ENCODE results near the gene KRT222.

GRCh38 chr17:40686192-40686591, 21.2 kb upstream of the KRT222 start:
- TF ChIP-seq, protein P1, sequence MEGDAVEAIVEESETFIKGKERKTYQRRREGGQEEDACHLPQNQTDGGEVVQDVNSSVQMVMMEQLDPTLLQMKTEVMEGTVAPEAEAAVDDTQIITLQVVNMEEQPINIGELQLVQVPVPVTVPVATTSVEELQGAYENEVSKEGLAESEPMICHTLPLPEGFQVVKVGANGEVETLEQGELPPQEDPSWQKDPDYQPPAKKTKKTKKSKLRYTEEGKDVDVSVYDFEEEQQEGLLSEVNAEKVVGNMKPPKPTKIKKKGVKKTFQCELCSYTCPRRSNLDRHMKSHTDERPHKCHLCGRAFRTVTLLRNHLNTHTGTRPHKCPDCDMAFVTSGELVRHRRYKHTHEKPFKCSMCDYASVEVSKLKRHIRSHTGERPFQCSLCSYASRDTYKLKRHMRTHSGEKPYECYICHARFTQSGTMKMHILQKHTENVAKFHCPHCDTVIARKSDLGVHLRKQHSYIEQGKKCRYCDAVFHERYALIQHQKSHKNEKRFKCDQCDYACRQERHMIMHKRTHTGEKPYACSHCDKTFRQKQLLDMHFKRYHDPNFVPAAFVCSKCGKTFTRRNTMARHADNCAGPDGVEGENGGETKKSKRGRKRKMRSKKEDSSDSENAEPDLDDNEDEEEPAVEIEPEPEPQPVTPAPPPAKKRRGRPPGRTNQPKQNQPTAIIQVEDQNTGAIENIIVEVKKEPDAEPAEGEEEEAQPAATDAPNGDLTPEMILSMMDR (IDR thresholded peaks at IDR 0.05; ENCODE audit: low read length), result no peak
- TF ChIP-seq EZH2 (optimal IDR thresholded peaks at IDR 0.05; ENCODE audit: low read depth, low read length) (no peak), EZH2phosphoT487 (IDR thresholded peaks at IDR 0.05; ENCODE audit: low read length) (no peak)

Data from MM.1S (cell line).